CD14-positive monocyte (primary cell): Measurements from ENCODE around the gene MON1A. TPM values are rescaled to one million over a fixed set of nuclear protein-coding genes. Genes with fewer than 3 reads are reported as not detected.

Source experiments
- DNase-seq, 3 donors: peaks; one replicate each; pipeline ENCODE4 v3.0.0-alpha.2; 2011 to 2022
- H2AFZ ChIP-seq: 2 replicates; pipeline ENCODE4 v1.6.0; 2012; ENCODE audit warnings: mild to moderate bottlenecking, low read depth, low read length, inconsistent platforms; ENCODE audit not compliant: insufficient read depth, poor library complexity, severe bottlenecking
- H3K27ac ChIP-seq, 2 donors: 1 replicate in 1 of 2; 2 replicates in 1 of 2; pipeline ENCODE4 v1.5.1; 2012 to 2013; ENCODE audit warnings: low read length in 2 of 2, control low read depth in 1 of 2, inconsistent platforms in 1 of 2, low read depth in 1 of 2, mild to moderate bottlenecking in 1 of 2
- H3K27me3 ChIP-seq, 2 donors: one replicate each; pipeline versions ENCODE4 v1.6.0 to v1.6.1; 2011 to 2013; ENCODE audit warnings: low read length in 2 of 2; ENCODE audit not compliant: control insufficient read depth in 2 of 2, insufficient read depth in 2 of 2
- H3K36me3 ChIP-seq, 2 donors: replicated peaks in 1 of 2; 1 replicate in 1 of 2; 2 replicates in 1 of 2; pipeline versions ENCODE4 v1.5.1 to v1.6.1; 2012 to 2013; ENCODE audit warnings: low read length in 2 of 2, control low read depth in 1 of 2, inconsistent platforms in 1 of 2, mild to moderate bottlenecking in 1 of 2; ENCODE audit not compliant: insufficient read depth in 2 of 2, control insufficient read depth in 1 of 2
- H3K4me1 ChIP-seq, 2 donors: 1 replicate in 1 of 2; 2 replicates in 1 of 2; pipeline versions ENCODE4 v1.5.1 to v1.6.1; 2012 to 2013; ENCODE audit warnings: low read length in 2 of 2, control low read depth in 1 of 2, inconsistent platforms in 1 of 2, mild to moderate bottlenecking in 1 of 2, moderate library complexity in 1 of 2; ENCODE audit not compliant: insufficient read depth in 2 of 2, control insufficient read depth in 1 of 2
- H3K4me2 ChIP-seq: replicated peaks from 2 replicates; pipeline ENCODE3; 2012; ENCODE audit warnings: low read length, moderate library complexity, mild to moderate bottlenecking; ENCODE audit not compliant: poor library complexity, severe bottlenecking; ENCODE audit errors: extremely low read depth
- H3K4me3 ChIP-seq, 3 experiments: fragments of 200-600 bp in 1 of 3; sonication (generic) in 1 of 3; replicated peaks in 1 of 3; 1 replicate in 2 of 3; 2 replicates in 1 of 3; pipeline ENCODE4 v1.5.1; 2011 to 2013; ENCODE audit warnings: low read length in 3 of 3, mild to moderate bottlenecking in 3 of 3, control low read depth in 2 of 3, low read depth in 2 of 3, inconsistent platforms in 1 of 3, moderate library complexity in 1 of 3
- H3K79me2 ChIP-seq: 2 replicates; pipeline ENCODE4 v1.6.0; 2012; ENCODE audit warnings: mild to moderate bottlenecking, control low read depth, inconsistent platforms, low read length, moderate library complexity; ENCODE audit not compliant: insufficient read depth
- H3K9ac ChIP-seq: 2 replicates; pipeline ENCODE4 v1.6.0; 2017; ENCODE audit warnings: low read length, mild to moderate bottlenecking; ENCODE audit not compliant: insufficient read depth, poor library complexity, severe bottlenecking
- H3K9me3 ChIP-seq, 2 donors: replicated peaks in 1 of 2; 1 replicate in 1 of 2; 2 replicates in 1 of 2; pipeline versions ENCODE4 v1.5.1 to v1.6.1; 2012 to 2013; ENCODE audit warnings: low read length in 2 of 2, control low read depth in 1 of 2; ENCODE audit not compliant: control insufficient read depth in 1 of 2, insufficient read depth in 1 of 2
- H4K20me1 ChIP-seq: 2 replicates; pipeline ENCODE4 v1.6.0; 2012; ENCODE audit warnings: mild to moderate bottlenecking, low read length, control low read depth, moderate library complexity; ENCODE audit not compliant: insufficient read depth
- H3K27ac Mint-ChIP-seq, 7 donors: one replicate each; pipeline ENCODE4 v1.8.0; 2020; ENCODE audit warnings: mild to moderate bottlenecking in 7 of 7, mixed read lengths in 7 of 7, moderate library complexity in 6 of 7, inconsistent platforms in 2 of 7
- H3K27me3 Mint-ChIP-seq, 3 donors: one replicate each; pipeline ENCODE4 v1.8.0; 2021 to 2022; ENCODE audit warnings: low read depth in 3 of 3, mild to moderate bottlenecking in 3 of 3, mixed read lengths in 3 of 3, moderate library complexity in 3 of 3, inconsistent platforms in 1 of 3
- H3K36me3 Mint-ChIP-seq, 2 donors: one replicate each; pipeline ENCODE4 v1.8.0; 2020; ENCODE audit warnings: mixed read lengths in 2 of 2, inconsistent platforms in 1 of 2, mild to moderate bottlenecking in 1 of 2
- H3K4me1 Mint-ChIP-seq: one replicate; pipeline ENCODE4 v1.8.0; 2020; ENCODE audit warnings: mild to moderate bottlenecking, mixed read lengths
- H3K4me3 Mint-ChIP-seq, 2 donors: one replicate each; pipeline ENCODE4 v1.8.0; 2020; ENCODE audit warnings: mild to moderate bottlenecking in 2 of 2, mixed read lengths in 2 of 2, moderate library complexity in 1 of 2
- H3K9me3 Mint-ChIP-seq, 7 donors: one replicate each; pipeline ENCODE4 v1.8.0; 2020 to 2022; ENCODE audit warnings: mixed read lengths in 7 of 7, mild to moderate bottlenecking in 6 of 7, moderate library complexity in 6 of 7, inconsistent platforms in 2 of 7
- WGBS: methylation state at CpG from one replicate; pipeline ENCODE4 v1.1.5; 2013; ENCODE audit warnings: missing lambda C conversion rate; ENCODE audit not compliant: insufficient coverage; 5-methylcytosine and 5-hydroxymethylcytosine counted together
- intact Hi-C, 2 donors: fragments of 100-400 bp; cut with micrococcal nuclease; formaldehyde crosslinking; loops; one replicate each; pipeline versions ENCODE4 v1.15.0 to v1.15.1; 2023
- polyA plus RNA-seq, 3 donors: library from polyadenylated mRNA; depleted of rRNA in 1 of 3; unstranded in 2 of 3; stranded (reverse) in 1 of 3; fragments of 300-500 nt in 2 of 3; fragments of >200 nt in 1 of 3; fragmentation: Illumina TruSeq in 2 of 3; gene quantifications; 1 replicate in 2 of 3; 2 replicates in 1 of 3; pipeline ENCODE4 v1.2.3, GENCODE V29; 2012 to 2021
- TF ChIP-seq, protein P1 (sequence below): fragments of 200-600 bp; IDR thresholded peaks from one replicate; pipeline ENCODE4 v1.8.0; 2022; ENCODE audit warnings: antibody characterized with exemption, mild to moderate bottlenecking

Gene MON1A
- polyA plus RNA-seq, 3 donors = 5.4 to 6.6 (median 6.1) TPM

DNA sequence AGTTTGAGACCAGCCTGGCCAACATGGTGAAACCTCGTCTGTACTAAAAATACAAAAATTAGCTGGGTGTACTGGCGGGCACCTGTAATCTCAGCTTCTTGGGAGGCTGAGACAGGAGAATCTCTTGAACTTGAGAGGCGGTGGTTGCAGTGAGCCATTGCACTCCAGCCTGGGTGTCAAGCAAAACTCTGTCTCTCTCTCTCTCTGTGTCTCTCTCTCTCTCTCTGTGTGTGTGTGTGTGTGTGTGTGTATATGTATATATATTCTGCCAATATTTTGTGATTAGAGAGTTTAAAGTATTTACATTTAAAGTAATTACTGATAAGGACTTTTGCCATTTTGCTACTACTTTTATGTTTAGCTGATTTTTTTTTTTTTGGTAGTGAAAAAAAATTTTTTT is 26.0 kb upstream of the MON1A start:
- Mint-ChIP-seq H3K36me3 (peaks cover 2 to 20% of the 10 kb centered on the region in 2 donors), H3K4me1 (peaks cover 13% of the 10 kb centered on the region), H3K27ac (peak overlapping the region in 1 of 7 donors; percentile 46), H3K27me3 (peaks cover 0 to 3% (median 0%) of the 10 kb centered on the region in 3 donors), H3K9me3 (peaks cover 0 to 2% (median 0%) of the 10 kb centered on the region in 7 donors), H3K4me3 (no peak overlapping the region)
- peaks cover 97% of the 10 kb centered on the region for H3K79me2 ChIP-seq
- no peaks in the 10 kb centered on the region for H3K9me3 ChIP-seq
- H3K4me1 ChIP-seq = no peaks in the 10 kb centered on the region
- no CpG with 5 or more reads among the region's 3 CpGs for WGBS
- no peak for DNase-seq
- H3K27ac ChIP-seq = no peak overlapping the region
- H3K4me2 ChIP-seq = no peak overlapping the region
- peaks cover 0 to 4% of the 10 kb centered on the region in 2 donors for H3K36me3 ChIP-seq
- intact Hi-C loops = no loop called here
- H3K27me3 ChIP-seq = no peaks in the 10 kb centered on the region
- TF ChIP-seq, protein P1, sequence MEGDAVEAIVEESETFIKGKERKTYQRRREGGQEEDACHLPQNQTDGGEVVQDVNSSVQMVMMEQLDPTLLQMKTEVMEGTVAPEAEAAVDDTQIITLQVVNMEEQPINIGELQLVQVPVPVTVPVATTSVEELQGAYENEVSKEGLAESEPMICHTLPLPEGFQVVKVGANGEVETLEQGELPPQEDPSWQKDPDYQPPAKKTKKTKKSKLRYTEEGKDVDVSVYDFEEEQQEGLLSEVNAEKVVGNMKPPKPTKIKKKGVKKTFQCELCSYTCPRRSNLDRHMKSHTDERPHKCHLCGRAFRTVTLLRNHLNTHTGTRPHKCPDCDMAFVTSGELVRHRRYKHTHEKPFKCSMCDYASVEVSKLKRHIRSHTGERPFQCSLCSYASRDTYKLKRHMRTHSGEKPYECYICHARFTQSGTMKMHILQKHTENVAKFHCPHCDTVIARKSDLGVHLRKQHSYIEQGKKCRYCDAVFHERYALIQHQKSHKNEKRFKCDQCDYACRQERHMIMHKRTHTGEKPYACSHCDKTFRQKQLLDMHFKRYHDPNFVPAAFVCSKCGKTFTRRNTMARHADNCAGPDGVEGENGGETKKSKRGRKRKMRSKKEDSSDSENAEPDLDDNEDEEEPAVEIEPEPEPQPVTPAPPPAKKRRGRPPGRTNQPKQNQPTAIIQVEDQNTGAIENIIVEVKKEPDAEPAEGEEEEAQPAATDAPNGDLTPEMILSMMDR = no peak
- peaks cover 97% of the 10 kb centered on the region for H4K20me1 ChIP-seq
- H3K9ac ChIP-seq = no peak overlapping the region
- no peak overlapping the region for H2AFZ ChIP-seq
- H3K4me3 ChIP-seq = no peak overlapping the region

DNA sequence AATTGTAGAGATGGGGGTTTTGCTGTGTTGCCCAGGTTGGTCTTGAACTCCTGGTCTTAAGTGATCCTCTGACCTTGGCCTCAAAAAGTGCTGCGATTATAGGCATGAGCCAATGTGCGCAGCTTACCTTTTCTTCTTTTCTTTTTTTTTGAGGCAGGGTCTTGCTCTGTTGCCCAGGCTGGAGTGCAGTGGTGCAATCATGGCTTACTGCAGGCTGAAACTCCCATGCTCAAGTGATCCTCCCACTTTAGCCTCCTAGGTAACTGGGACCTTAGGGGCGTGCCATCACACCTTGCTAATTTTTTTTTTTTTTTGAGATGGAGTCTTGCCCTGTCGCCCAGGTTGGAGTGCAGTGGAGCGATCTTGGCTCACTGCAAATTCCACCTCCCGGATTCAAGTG is 23.3 kb upstream of the MON1A start:
- Histone ChIP-seq H3K27me3 (no peaks in the 10 kb centered on the region), H3K4me1 (no peaks in the 10 kb centered on the region), H2AFZ (no peak overlapping the region), H3K79me2 (peaks cover 97% of the 10 kb centered on the region), H3K4me2 (no peak overlapping the region), H4K20me1 (peaks cover 97% of the 10 kb centered on the region), H3K9ac (no peak overlapping the region), H3K9me3 (no peaks in the 10 kb centered on the region), H3K27ac (no peak overlapping the region), H3K4me3 (no peak overlapping the region), H3K36me3 (no peaks in the 10 kb centered on the region)
- no peak overlapping the region for H3K27ac Mint-ChIP-seq
- H3K4me1 Mint-ChIP-seq = peaks cover 18% of the 10 kb centered on the region
- WGBS = 100% methylated on average over 5 of the region's 6 CpGs
- intact Hi-C loops = no loop called here
- TF ChIP-seq, protein P1 = no peak
- peaks cover 0 to 2% (median 0%) of the 10 kb centered on the region in 7 donors for H3K9me3 Mint-ChIP-seq
- H3K4me3 Mint-ChIP-seq = no peak overlapping the region
- H3K36me3 Mint-ChIP-seq = peaks cover 0 to 15% of the 10 kb centered on the region in 2 donors
- H3K27me3 Mint-ChIP-seq = peaks cover 0 to 3% (median 0%) of the 10 kb centered on the region in 3 donors
- no peak for DNase-seq
